Right lobe of liver (tissue), 6 donors: ENCODE measurements around the gene SCUBE1. TPM values are rescaled to one million over a fixed set of nuclear protein-coding genes. Genes with fewer than 3 reads are reported as not detected.

Source experiments
- ATAC-seq, 4 donors: fragments of 200-7000 bp; cut with Tn5 transposase; one replicate each; pipeline ENCODE4 v1.9.1; 2020; ENCODE audit warnings: mild to moderate bottlenecking in 4 of 4, moderate library complexity in 4 of 4
- DNase-seq, 3 donors: peaks; one replicate each; pipeline ENCODE4 v3.0.0-alpha.2; 2020
- H3K27ac ChIP-seq, 3 donors: fragments of 200-600 bp; one replicate each; pipeline ENCODE4 v1.8.0; 2022
- H3K27me3 ChIP-seq, 2 donors: fragments of 200-600 bp; one replicate each; pipeline ENCODE4 v1.8.0; 2022
- H3K36me3 ChIP-seq, 4 donors: fragments of 200-600 bp; sonication (generic) in 1 of 4; one replicate each; pipeline versions ENCODE4 v1.5.1 to v1.8.0; 2017 to 2022; ENCODE audit warnings: control low read depth in 1 of 4
- H3K4me1 ChIP-seq, 4 donors: fragments of 200-600 bp; sonication (generic) in 1 of 4; one replicate each; pipeline versions ENCODE4 v1.5.1 to v1.8.0; 2017 to 2022; ENCODE audit warnings: control low read depth in 1 of 4
- H3K4me3 ChIP-seq, 3 donors: fragments of 200-600 bp; one replicate each; pipeline ENCODE4 v1.8.0; 2022
- H3K9me3 ChIP-seq, 4 donors: fragments of 200-600 bp; sonication (generic) in 1 of 4; one replicate each; pipeline versions ENCODE4 v1.5.1 to v1.8.0; 2017 to 2022; ENCODE audit warnings: control low read depth in 1 of 4
- POLR2A ChIP-seq: fragments of 450-650 bp; IDR thresholded peaks from one replicate; pipeline ENCODE4 v1.6.1; 2017; ENCODE audit warnings: antibody characterized with exemption, mild to moderate bottlenecking
- WGBS: methylation state at CpG from one replicate; pipeline ENCODE4 v1.1.6; 2018; ENCODE audit warnings: low coverage, low lambda C conversion rate; ENCODE audit not compliant: insufficient coverage; ENCODE audit errors: missing lambda C conversion rate; 5-methylcytosine and 5-hydroxymethylcytosine counted together
- intact Hi-C, 2 donors: fragments of 100-400 bp; cut with DNase I; formaldehyde crosslinking; loops; one replicate each; pipeline versions ENCODE4 v1.11.2 to v1.14.1; 2022
- total RNA-seq, 6 experiments: library from RNA; depleted of rRNA in 2 of 6; stranded (reverse); fragments of >200 nt in 2 of 6; fragmentation: NEBNext Ultra II Directional in 3 of 6; extraction: Animal tissue kit (Norgen Biotek cat#: 25700) in 3 of 6; gene quantifications; one replicate each; pipeline versions ENCODE4 v1.1.0 to v1.2.4, GENCODE V29; 2016 to 2023
- TF ChIP-seq, protein P1 (sequence below), 4 donors: fragments of 200-600 bp in 3 of 4; fragments of 450-650 bp in 1 of 4; IDR thresholded peaks; one replicate each; pipeline versions ENCODE4 v1.5.1 to v1.8.0; 2016 to 2022; ENCODE audit warnings: antibody characterized with exemption in 4 of 4, mild to moderate bottlenecking in 2 of 4
- donor health status: DM: no; HTN: yes; CAD: no.
- donor health status: DM: no; HTN: no; CAD: no.
- donor health status: DM: no; HTN: no; CAD: no.
- donor health status: DM: no; HTN: yes; CAD: no.
- donor health status: DM: no; HTN: yes; CAD: no.

Gene SCUBE1
- total RNA-seq, 6 experiments from 2014 or later = 0.73 to 11.7 (median 2.7) TPM

DNA sequence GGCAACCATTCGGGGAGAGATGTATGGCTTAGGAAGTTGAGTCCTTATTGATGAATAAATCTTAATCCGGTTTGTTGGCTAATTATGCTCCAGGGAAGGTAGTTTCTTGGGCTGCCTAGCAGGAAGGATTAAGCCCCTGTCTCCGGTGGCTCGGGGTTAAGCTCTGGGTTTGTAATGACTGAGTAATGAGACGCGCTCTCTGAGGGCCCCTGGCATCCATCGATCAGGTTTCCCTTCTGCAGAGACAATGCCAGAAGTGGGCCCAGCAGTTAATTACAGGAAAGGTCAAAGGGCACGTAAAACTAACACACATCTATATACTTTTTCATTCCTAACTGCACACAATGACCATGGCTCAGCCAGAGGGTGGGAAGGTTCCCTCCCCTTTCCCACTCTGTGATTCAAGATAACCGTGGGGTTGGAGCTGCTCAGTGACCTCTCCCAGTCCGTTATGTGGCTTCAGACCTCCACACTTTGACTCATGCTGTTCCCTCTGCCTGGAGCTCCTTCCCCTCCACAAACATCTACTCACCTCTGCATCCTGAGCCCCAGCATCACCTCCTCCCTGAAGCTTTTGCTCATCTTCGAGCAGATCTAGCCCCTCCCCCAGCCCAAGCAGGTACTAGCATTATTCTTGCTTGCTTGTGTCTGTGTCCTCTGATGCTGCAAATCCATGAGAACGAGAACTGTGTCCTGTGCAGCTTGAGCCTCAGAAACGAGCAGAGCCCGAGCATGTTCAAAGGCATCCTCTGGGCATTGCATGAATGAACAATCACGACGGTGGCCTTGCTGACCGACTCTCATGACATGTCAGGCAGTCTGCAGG lies 16.6 kb downstream of the SCUBE1 start:
- 65% methylated on average over 8 of the region's 17 CpGs for WGBS
- Histone ChIP-seq H3K4me3 (no peak overlapping the region), H3K36me3 (no peaks in the 10 kb centered on the region), H3K27me3 (no peaks in the 10 kb centered on the region), H3K9me3 (no peaks in the 10 kb centered on the region), H3K27ac (no peak overlapping the region), H3K4me1 (no peaks in the 10 kb centered on the region)
- ATAC-seq (no peak), DNase-seq (peak in 1 of 3 donors; percentile 15)
- TF ChIP-seq, protein P1, sequence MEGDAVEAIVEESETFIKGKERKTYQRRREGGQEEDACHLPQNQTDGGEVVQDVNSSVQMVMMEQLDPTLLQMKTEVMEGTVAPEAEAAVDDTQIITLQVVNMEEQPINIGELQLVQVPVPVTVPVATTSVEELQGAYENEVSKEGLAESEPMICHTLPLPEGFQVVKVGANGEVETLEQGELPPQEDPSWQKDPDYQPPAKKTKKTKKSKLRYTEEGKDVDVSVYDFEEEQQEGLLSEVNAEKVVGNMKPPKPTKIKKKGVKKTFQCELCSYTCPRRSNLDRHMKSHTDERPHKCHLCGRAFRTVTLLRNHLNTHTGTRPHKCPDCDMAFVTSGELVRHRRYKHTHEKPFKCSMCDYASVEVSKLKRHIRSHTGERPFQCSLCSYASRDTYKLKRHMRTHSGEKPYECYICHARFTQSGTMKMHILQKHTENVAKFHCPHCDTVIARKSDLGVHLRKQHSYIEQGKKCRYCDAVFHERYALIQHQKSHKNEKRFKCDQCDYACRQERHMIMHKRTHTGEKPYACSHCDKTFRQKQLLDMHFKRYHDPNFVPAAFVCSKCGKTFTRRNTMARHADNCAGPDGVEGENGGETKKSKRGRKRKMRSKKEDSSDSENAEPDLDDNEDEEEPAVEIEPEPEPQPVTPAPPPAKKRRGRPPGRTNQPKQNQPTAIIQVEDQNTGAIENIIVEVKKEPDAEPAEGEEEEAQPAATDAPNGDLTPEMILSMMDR (IDR thresholded peaks at IDR 0.05) = no peak
- TF ChIP-seq POLR2A = no peak
- intact Hi-C loops = no loop called here

DNA sequence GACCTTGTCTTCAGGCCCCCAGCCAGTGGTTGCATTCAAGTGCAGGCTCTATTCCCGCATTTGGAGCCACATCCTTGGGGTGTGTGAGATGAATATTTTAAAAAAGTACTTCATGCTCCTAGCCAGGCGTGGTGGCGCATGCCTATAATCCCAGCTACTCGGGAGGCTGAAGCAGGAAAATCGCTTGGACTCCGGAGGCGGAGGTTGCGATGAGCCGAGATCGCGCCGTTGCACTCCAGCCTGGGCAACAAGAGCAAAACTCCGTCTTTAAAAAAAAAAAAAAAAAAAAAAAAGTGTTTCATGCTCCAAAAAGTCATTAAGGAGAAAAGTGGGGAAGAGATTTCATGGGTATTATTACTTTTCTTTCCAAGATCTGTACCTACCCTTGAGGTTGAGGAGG lies 18.0 kb downstream of the SCUBE1 start:
- Histone ChIP-seq H3K27me3 (no peaks in the 10 kb centered on the region), H3K4me3 (no peak overlapping the region), H3K4me1 (no peaks in the 10 kb centered on the region), H3K27ac (no peak overlapping the region), H3K9me3 (no peaks in the 10 kb centered on the region), H3K36me3 (no peaks in the 10 kb centered on the region)
- WGBS = 90% methylated on average over 12 of the region's 13 CpGs
- ATAC-seq (no peak), DNase-seq (peak in 1 of 3 donors; percentile 25)
- intact Hi-C loops = no loop called here
- TF ChIP-seq, protein P1 (IDR thresholded peaks at IDR 0.05) = no peak
- no peak for TF ChIP-seq POLR2A

DNA sequence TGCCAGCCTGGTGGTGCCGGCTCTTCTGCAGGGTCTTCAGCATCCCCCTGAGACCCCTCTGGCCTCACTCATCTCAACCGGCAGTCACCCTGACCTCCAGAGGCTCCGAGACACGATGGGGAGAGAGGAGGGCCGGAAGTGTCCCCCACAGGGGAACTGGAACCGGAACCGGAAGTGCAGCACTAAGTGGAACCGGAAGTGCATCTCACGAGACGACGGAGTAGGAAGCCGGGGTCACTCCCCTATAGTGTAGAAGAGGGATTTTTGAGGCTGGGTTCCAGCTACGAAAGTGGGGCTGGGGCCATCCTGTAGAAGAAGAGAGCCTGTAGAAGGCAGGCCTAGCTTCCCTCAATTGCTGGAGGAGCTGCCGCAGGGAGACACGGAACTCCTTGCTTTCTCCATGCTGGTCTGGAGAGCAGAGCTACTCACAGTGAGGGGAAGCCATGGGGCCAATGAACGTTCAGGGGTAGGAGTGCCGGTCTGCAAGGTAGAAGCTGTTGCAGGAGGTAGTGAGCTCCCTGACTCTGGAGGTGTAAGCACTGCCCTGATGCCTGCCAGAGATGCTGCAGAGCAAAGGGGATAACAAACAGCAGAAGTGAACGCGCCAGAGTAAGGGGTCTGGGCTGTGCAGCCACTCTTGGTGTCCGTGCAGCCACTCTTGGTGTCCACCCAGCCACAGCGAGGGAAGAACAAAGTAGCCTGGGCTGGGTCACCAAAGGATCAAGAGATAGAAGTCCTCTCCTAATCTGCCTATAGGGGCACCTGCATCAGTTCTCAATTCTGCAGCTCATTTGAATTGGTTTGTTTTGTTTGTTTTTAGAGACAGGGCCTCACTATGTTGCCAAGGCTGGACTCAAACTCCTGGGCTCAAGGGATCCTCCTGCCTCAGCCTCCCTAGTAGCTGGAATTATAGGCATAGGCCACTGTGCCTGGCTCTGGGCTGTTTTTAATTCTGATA lies 21.9 kb downstream of the SCUBE1 start:
- DNase-seq = no peak
- no peaks in the 10 kb centered on the region for H3K27me3 ChIP-seq
- H3K4me1 ChIP-seq = no peaks in the 10 kb centered on the region
- no peak for TF ChIP-seq POLR2A
- TF ChIP-seq, protein P1 (IDR thresholded peaks at IDR 0.05) = no peak
- 82% methylated on average over 13 of the region's 21 CpGs for WGBS
- no peak for ATAC-seq
- intact Hi-C loops = no loop called here
- H3K27ac ChIP-seq = no peak overlapping the region
- no peaks in the 10 kb centered on the region for H3K36me3 ChIP-seq
- H3K9me3 ChIP-seq = no peaks in the 10 kb centered on the region
- no peak overlapping the region for H3K4me3 ChIP-seq

DNA sequence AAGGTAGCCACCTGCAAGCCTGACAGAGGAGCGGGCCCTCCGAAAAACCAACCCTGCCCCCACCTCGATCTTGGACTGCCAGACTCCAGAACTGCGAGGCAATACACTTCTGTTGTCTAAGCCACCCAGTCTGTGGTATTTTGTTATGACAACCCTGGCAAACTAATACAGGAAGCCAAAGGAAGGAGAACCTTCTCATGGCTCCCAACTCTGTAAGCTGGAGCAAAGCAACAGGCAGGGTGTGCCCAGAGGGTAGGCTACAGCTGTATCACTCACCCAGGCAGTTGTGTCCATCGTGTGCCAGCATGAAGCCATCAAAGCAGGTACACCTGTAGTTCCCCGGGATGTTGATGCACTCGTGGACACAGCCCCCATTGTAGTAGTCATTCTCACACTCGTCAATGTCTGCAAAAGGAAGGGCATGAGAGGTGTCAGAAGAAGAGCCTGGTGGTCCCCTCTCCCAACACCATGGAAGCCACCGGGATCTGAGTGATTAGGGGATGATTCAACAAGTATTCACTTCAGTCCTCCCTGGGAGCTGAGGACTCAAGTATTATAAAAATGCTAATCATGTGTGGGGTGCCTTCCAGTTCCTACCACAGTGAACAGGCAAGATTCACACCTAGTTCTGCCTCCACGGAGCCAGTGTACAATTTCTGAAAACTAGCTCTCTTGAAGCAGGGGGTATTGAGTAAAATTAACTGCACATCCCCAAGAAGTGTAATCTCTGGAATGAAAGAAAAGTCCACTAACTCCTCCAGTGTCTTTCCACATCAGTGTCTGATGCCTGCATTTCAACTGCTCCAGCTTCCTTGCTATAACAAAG lies 23.3 kb downstream of the SCUBE1 start:
- Histone ChIP-seq H3K4me3 (no peak overlapping the region), H3K27ac (no peak overlapping the region), H3K9me3 (no peaks in the 10 kb centered on the region), H3K4me1 (no peaks in the 10 kb centered on the region), H3K36me3 (no peaks in the 10 kb centered on the region), H3K27me3 (no peaks in the 10 kb centered on the region)
- no peak for TF ChIP-seq POLR2A
- TF ChIP-seq, protein P1 (IDR thresholded peaks at IDR 0.05) = no peak
- WGBS = 76% methylated on average over 3 of the region's 10 CpGs
- ATAC-seq = no peak
- no peak for DNase-seq
- intact Hi-C loops = no loop called here
